Measurements from ENCODE around the gene RHBDL1.

The RHBDL1 gene

GRCh38 chr16:704552-705380, 29.3 kb downstream of the RHBDL1 start:
- Histone ChIP-seq H3K4me2 (ENCODE audit: insufficient read depth, low read length) (no peak overlapping the region), H3K4me1 (ENCODE audit: insufficient read depth, low read length) (no peaks in the 10 kb centered on the region), H2AFZ (ENCODE audit: low read depth, low read length) (no peak overlapping the region), H3K9me3 (ENCODE audit: insufficient read depth, low read length, severe bottlenecking) (no peaks in the 10 kb centered on the region), H3K79me2 (ENCODE audit: insufficient read depth, low read length) (no peaks in the 10 kb centered on the region), H3K27me3 (ENCODE audit: insufficient read depth, low read length, poor library complexity) (no peaks in the 10 kb centered on the region), H4K20me1 (ENCODE audit: insufficient read depth, low read length) (peaks cover 10% of the 10 kb centered on the region), H3K27ac (ENCODE audit: low read length) (no peak overlapping the region), H3K36me3 (ENCODE audit: insufficient read depth, low read length) (no peaks in the 10 kb centered on the region), H3K9ac (ENCODE audit: low read depth, low read length) (no peak overlapping the region), H3K4me3 (ENCODE audit: low read depth in 1 of 2, low read length in 2 of 2) (no peak overlapping the region)
- DNase-seq (no peak), ATAC-seq (ENCODE audit: insufficient read depth, low read depth) (no peak)
- no peak for TF ChIP-seq EZH2 (IDR thresholded peaks at IDR 0.05; ENCODE audit: borderline replicate concordance, low read depth, low read length, severe bottlenecking)
- TF ChIP-seq, protein P1, sequence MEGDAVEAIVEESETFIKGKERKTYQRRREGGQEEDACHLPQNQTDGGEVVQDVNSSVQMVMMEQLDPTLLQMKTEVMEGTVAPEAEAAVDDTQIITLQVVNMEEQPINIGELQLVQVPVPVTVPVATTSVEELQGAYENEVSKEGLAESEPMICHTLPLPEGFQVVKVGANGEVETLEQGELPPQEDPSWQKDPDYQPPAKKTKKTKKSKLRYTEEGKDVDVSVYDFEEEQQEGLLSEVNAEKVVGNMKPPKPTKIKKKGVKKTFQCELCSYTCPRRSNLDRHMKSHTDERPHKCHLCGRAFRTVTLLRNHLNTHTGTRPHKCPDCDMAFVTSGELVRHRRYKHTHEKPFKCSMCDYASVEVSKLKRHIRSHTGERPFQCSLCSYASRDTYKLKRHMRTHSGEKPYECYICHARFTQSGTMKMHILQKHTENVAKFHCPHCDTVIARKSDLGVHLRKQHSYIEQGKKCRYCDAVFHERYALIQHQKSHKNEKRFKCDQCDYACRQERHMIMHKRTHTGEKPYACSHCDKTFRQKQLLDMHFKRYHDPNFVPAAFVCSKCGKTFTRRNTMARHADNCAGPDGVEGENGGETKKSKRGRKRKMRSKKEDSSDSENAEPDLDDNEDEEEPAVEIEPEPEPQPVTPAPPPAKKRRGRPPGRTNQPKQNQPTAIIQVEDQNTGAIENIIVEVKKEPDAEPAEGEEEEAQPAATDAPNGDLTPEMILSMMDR (IDR thresholded peaks at IDR 0.05; ENCODE audit: borderline replicate concordance, extremely low read depth, low read length, poor library complexity, severe bottlenecking) = no peak

GRCh38 chr16:705431-706188, 30.1 kb downstream of the RHBDL1 start, which contains the start of gene FBXL16:
Gene FBXL16, minus strand, starts transcription at chr16:705801. Its CDS starts 8,396 bp downstream, at chr16:697405.
- H3K27me3 ChIP-seq (ENCODE audit: insufficient read depth, low read length, poor library complexity) = no peaks in the 10 kb centered on the region
- no peak within 1 kb of the TSS for H3K4me2 ChIP-seq (ENCODE audit: insufficient read depth, low read length)
- H3K79me2 ChIP-seq (ENCODE audit: insufficient read depth, low read length) = no peaks in the 10 kb centered on the region
- no peak within 1 kb of the TSS for H3K27ac ChIP-seq (ENCODE audit: low read length)
- ATAC-seq (ENCODE audit: insufficient read depth, low read depth) = no peak
- H3K36me3 ChIP-seq (ENCODE audit: insufficient read depth, low read length) = no peaks in the 10 kb centered on the region
- H3K9me3 ChIP-seq (ENCODE audit: insufficient read depth, low read length, severe bottlenecking) = no peaks in the 10 kb centered on the region
- peaks cover 5% of the 10 kb centered on the region for H4K20me1 ChIP-seq (ENCODE audit: insufficient read depth, low read length)
- H3K4me3 ChIP-seq (ENCODE audit: low read depth in 1 of 2, low read length in 2 of 2) = no peak within 1 kb of the TSS
- H3K4me1 ChIP-seq (ENCODE audit: insufficient read depth, low read length) = no peaks in the 10 kb centered on the region
- TF ChIP-seq, protein P1 (IDR thresholded peaks at IDR 0.05; ENCODE audit: borderline replicate concordance, extremely low read depth, low read length, poor library complexity, severe bottlenecking) = no peak
- no peak for TF ChIP-seq EZH2 (IDR thresholded peaks at IDR 0.05; ENCODE audit: borderline replicate concordance, low read depth, low read length, severe bottlenecking)
- no peak within 1 kb of the TSS for H3K9ac ChIP-seq (ENCODE audit: low read depth, low read length)
- H2AFZ ChIP-seq (ENCODE audit: low read depth, low read length) = no peak within 1 kb of the TSS
- no peak for DNase-seq

GRCh38 chr16:706189-707061, 31.0 kb downstream of the RHBDL1 start:
- no peak overlapping the region for H2AFZ ChIP-seq (ENCODE audit: low read depth, low read length)
- H3K27me3 ChIP-seq (ENCODE audit: insufficient read depth, low read length, poor library complexity) = no peaks in the 10 kb centered on the region
- 0 out of 2 replicates have a peak, but pooled peaks cover under 1% of the 10 kb centered on the region for H3K4me1 ChIP-seq (ENCODE audit: insufficient read depth, low read length)
- H3K27ac ChIP-seq (ENCODE audit: low read length) = no peak overlapping the region
- no peaks in the 10 kb centered on the region for H3K79me2 ChIP-seq (ENCODE audit: insufficient read depth, low read length)
- H3K9me3 ChIP-seq (ENCODE audit: insufficient read depth, low read length, severe bottlenecking) = no peaks in the 10 kb centered on the region
- no peak for ATAC-seq (ENCODE audit: insufficient read depth, low read depth)
- no peak overlapping the region for H3K4me3 ChIP-seq (ENCODE audit: low read depth in 1 of 2, low read length in 2 of 2)
- no peak for DNase-seq
- no peaks in the 10 kb centered on the region for H3K36me3 ChIP-seq (ENCODE audit: insufficient read depth, low read length)
- no peak for TF ChIP-seq EZH2 (IDR thresholded peaks at IDR 0.05; ENCODE audit: borderline replicate concordance, low read depth, low read length, severe bottlenecking)
- TF ChIP-seq, protein P1 (IDR thresholded peaks at IDR 0.05; ENCODE audit: borderline replicate concordance, extremely low read depth, low read length, poor library complexity, severe bottlenecking) = no peak
- H3K9ac ChIP-seq (ENCODE audit: low read depth, low read length) = no peak overlapping the region
- H4K20me1 ChIP-seq (ENCODE audit: insufficient read depth, low read length) = peaks cover 9% of the 10 kb centered on the region
- H3K4me2 ChIP-seq (ENCODE audit: insufficient read depth, low read length) = no peak overlapping the region
